ENCODE measurements around the gene FTH1. TPM values are rescaled to one million over a fixed set of nuclear protein-coding genes. Genes with fewer than 3 reads are reported as not detected.
A peak's percentile ranks its signal among the peaks of the same experiment; 100 is the strongest.

The FTH1 gene
- total RNA-seq (1,000 to 10,000 TPM; 3,536 to 5,494 TPM), polyA plus RNA-seq (ENCODE audit: insufficient read length in 6 of 6) (1,000 to 10,000 TPM; 1,788 to 2,123 (median 2,057) TPM)
- long read RNA-seq, donor 1, transcript FTH1-211 (3 exons, 788 nt) = minor isoform, 60 of 1,965 reads
- long read RNA-seq, donor 1, transcript FTH1-201 (4 exons, 1,229 nt) = major isoform, 1,674 of 1,965 reads
- long read RNA-seq, donor 1, transcript FTH1-208 (4 exons, 912 nt) = minor isoform, 12 of 1,965 reads
- long read RNA-seq, donor 1, partial matches to known transcripts = 176 of 1,965 reads
- long read RNA-seq, donor 1, other reads (novel, unspliced or antisense) = 34 of 1,965 reads
- long read RNA-seq, donor 2, transcript FTH1-201 (4 exons, 1,229 nt) = major isoform, 1,262 of 1,524 reads
- long read RNA-seq, donor 2, transcript FTH1-212 (5 exons, 825 nt) = minor isoform, 5 of 1,524 reads
- long read RNA-seq, donor 2, transcript FTH1-211 (3 exons, 788 nt) = minor isoform, 34 of 1,524 reads
- long read RNA-seq, donor 2, transcript FTH1-208 (4 exons, 912 nt) = minor isoform, 7 of 1,524 reads
- long read RNA-seq, donor 2, partial matches to known transcripts = 169 of 1,524 reads
- long read RNA-seq, donor 2, other reads (novel, unspliced or antisense) = 43 of 1,524 reads
- long read RNA-seq, donor 3, transcript FTH1-201 (4 exons, 1,229 nt) = major isoform, 1,127 of 1,211 reads
- long read RNA-seq, donor 3, transcript FTH1-208 (4 exons, 912 nt) = minor isoform, 9 of 1,211 reads
- long read RNA-seq, donor 3, transcript FTH1-211 (3 exons, 788 nt) = minor isoform, 8 of 1,211 reads
- long read RNA-seq, donor 3, partial matches to known transcripts = 57 of 1,211 reads
- long read RNA-seq, donor 3, other reads (novel, unspliced or antisense) = 9 of 1,211 reads
- long read RNA-seq, donor 4, transcript FTH1-211 (3 exons, 788 nt) = minor isoform, 35 of 5,230 reads
- long read RNA-seq, donor 4, transcript FTH1-208 (4 exons, 912 nt) = minor isoform, 8 of 5,230 reads
- long read RNA-seq, donor 4, transcript FTH1-210 (4 exons, 983 nt) = minor isoform, 5 of 5,230 reads
- long read RNA-seq, donor 4, transcript FTH1-201 (4 exons, 1,229 nt) = major isoform, 5,085 of 5,230 reads
- long read RNA-seq, donor 4, partial matches to known transcripts = 60 of 5,230 reads
- long read RNA-seq, donor 4, other reads (novel, unspliced or antisense) = 31 of 5,230 reads
- long read RNA-seq, donor 5, transcript FTH1-211 (3 exons, 788 nt) = minor isoform, 36 of 1,536 reads
- long read RNA-seq, donor 5, transcript FTH1-208 (4 exons, 912 nt) = minor isoform, 12 of 1,536 reads
- long read RNA-seq, donor 5, transcript FTH1-201 (4 exons, 1,229 nt) = major isoform, 1,323 of 1,536 reads
- long read RNA-seq, donor 5, partial matches to known transcripts = 127 of 1,536 reads
- long read RNA-seq, donor 5, other reads (novel, unspliced or antisense) = 34 of 1,536 reads
- long read RNA-seq, donor 6, transcript FTH1-211 (3 exons, 788 nt) = minor isoform, 10 of 945 reads
- long read RNA-seq, donor 6, transcript FTH1-208 (4 exons, 912 nt) = minor isoform, 5 of 945 reads
- long read RNA-seq, donor 6, transcript FTH1-201 (4 exons, 1,229 nt) = major isoform, 858 of 945 reads
- long read RNA-seq, donor 6, partial matches to known transcripts = 64 of 945 reads
- long read RNA-seq, donor 6, other reads (novel, unspliced or antisense) = 7 of 945 reads
- long read RNA-seq, donor 7, transcript FTH1-201 (4 exons, 1,229 nt) = major isoform, 448 of 483 reads
- long read RNA-seq, donor 7, partial matches to known transcripts = 30 of 483 reads
- long read RNA-seq, donor 7, other reads (novel, unspliced or antisense) = 0 of 483 reads
- long read RNA-seq, donor 8, transcript FTH1-211 (3 exons, 788 nt) = minor isoform, 21 of 1,079 reads
- long read RNA-seq, donor 8, transcript FTH1-201 (4 exons, 1,229 nt) = major isoform, 983 of 1,079 reads
- long read RNA-seq, donor 8, partial matches to known transcripts = 66 of 1,079 reads
- long read RNA-seq, donor 8, other reads (novel, unspliced or antisense) = 7 of 1,079 reads
- long read RNA-seq, donor 9, transcript FTH1-201 (4 exons, 1,229 nt) = major isoform, 8 of 8 reads
- long read RNA-seq, donor 9, partial matches to known transcripts = 0 of 8 reads
- long read RNA-seq, donor 9, other reads (novel, unspliced or antisense) = 0 of 8 reads
- long read RNA-seq, donor 10, transcript FTH1-210 (4 exons, 983 nt) = minor isoform, 18 of 14,685 reads
- long read RNA-seq, donor 10, transcript FTH1-211 (3 exons, 788 nt) = minor isoform, 33 of 14,685 reads
- long read RNA-seq, donor 10, transcript FTH1-212 (5 exons, 825 nt) = minor isoform, 19 of 14,685 reads
- long read RNA-seq, donor 10, transcript FTH1-201 (4 exons, 1,229 nt) = major isoform, 14,483 of 14,685 reads
- long read RNA-seq, donor 10, partial matches to known transcripts = 32 of 14,685 reads
- long read RNA-seq, donor 10, other reads (novel, unspliced or antisense) = 80 of 14,685 reads
- long read RNA-seq, donor 11, transcript FTH1-201 (4 exons, 1,229 nt) = major isoform, 2,603 of 3,010 reads
- long read RNA-seq, donor 11, transcript FTH1-208 (4 exons, 912 nt) = minor isoform, 11 of 3,010 reads
- long read RNA-seq, donor 11, transcript FTH1-211 (3 exons, 788 nt) = minor isoform, 26 of 3,010 reads
- long read RNA-seq, donor 11, partial matches to known transcripts = 276 of 3,010 reads
- long read RNA-seq, donor 11, other reads (novel, unspliced or antisense) = 84 of 3,010 reads
- long read RNA-seq, donor 12, transcript FTH1-210 (4 exons, 983 nt) = minor isoform, 5 of 1,084 reads
- long read RNA-seq, donor 12, transcript FTH1-211 (3 exons, 788 nt) = minor isoform, 16 of 1,084 reads
- long read RNA-seq, donor 12, transcript FTH1-201 (4 exons, 1,229 nt) = major isoform, 1,005 of 1,084 reads
- long read RNA-seq, donor 12, partial matches to known transcripts = 47 of 1,084 reads
- long read RNA-seq, donor 12, other reads (novel, unspliced or antisense) = 6 of 1,084 reads

DNA sequence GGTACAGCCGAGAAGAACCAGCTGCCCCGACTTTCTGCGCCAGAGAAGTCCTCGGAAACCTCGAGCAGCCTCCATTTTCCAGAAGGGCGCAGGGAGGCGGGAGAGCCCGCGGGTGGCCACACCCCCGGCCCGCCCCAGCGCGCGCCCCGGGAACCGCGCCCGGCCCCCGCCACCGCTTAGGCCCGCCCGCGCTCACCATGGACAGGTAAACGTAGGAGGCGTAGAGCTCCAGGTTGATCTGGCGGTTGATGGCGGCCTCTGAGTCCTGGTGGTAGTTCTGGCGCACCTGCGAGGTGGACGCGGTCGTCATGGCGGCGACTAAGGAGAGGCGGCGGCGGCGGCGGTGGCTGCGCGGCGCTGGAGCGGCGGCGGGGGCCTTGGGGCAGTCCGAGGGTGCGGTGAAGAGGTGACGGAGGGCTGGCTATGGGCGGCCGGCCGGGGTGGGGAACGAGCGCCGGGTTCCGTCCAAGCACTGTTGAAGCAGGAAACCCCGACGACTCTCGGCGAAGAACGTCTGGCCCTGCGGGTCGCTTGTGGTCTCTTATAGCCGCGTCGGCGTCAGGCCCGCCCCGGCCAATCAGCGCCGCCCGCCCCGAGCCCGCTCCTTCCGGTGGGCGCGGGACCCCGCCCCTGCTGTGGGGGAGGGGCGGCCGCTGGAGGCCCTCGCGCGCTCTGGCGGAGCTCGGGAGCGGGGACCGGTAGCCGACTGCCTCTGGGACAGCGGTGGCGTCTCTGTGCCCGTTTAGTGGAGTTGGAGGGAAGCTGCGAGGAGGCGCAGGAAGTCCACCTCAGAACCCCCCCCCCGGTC lies at the start of gene FTH1:
FTH1 (minus strand) TSS at position 519 of the 808 bp plus-strand sequence; CDS start at position 310, 209 bp downstream.
- peak within 1 kb of the TSS; percentile 84 to 92 for H3K4me3 ChIP-seq
- peak within 1 kb of the TSS; percentile 98 to 99 for H3K27ac ChIP-seq
- TF ChIP-seq, protein P1, sequence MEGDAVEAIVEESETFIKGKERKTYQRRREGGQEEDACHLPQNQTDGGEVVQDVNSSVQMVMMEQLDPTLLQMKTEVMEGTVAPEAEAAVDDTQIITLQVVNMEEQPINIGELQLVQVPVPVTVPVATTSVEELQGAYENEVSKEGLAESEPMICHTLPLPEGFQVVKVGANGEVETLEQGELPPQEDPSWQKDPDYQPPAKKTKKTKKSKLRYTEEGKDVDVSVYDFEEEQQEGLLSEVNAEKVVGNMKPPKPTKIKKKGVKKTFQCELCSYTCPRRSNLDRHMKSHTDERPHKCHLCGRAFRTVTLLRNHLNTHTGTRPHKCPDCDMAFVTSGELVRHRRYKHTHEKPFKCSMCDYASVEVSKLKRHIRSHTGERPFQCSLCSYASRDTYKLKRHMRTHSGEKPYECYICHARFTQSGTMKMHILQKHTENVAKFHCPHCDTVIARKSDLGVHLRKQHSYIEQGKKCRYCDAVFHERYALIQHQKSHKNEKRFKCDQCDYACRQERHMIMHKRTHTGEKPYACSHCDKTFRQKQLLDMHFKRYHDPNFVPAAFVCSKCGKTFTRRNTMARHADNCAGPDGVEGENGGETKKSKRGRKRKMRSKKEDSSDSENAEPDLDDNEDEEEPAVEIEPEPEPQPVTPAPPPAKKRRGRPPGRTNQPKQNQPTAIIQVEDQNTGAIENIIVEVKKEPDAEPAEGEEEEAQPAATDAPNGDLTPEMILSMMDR (IDR thresholded peaks at IDR 0.05) = no peak
- H3K27me3 ChIP-seq = no peaks in the 10 kb centered on the region
- ATAC-seq (peak; percentile 79), DNase-seq (peak; percentile 87 to 96 (median 94))
- intact Hi-C loops (cut with DNase I) = no loop called here
- no peaks in the 10 kb centered on the region for H3K9me3 ChIP-seq
- peaks cover 0 to 40% of the 10 kb centered on the region in 2 donors for H3K36me3 ChIP-seq
- peaks cover 64 to 67% of the 10 kb centered on the region in 2 donors for H3K4me1 ChIP-seq

DNA sequence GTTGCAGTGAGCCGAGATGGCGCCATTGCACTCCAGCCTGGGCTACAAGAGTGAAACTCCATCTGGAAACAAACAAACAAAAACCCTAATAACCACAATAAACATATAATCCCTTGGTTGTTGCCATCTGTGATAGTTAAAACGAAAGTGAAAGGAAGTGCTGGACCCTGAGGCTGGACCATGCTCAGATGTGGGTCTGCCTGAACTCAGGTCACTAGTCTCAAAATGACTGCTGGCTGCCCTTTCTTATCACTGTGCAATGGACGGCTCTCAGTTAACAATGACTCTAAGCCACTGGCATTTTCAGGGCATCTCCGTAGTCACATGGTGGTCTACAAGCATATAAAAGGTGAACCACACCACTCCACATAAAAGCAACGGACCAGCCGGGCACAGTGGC lies 48.2 kb upstream of the FTH1 start:
- intact Hi-C loops (cut with DNase I) = no loop called here
- TF ChIP-seq, protein P1 (IDR thresholded peaks at IDR 0.05) = no peak
- no peak overlapping the region for H3K4me3 ChIP-seq
- no peak overlapping the region for H3K27ac ChIP-seq
- DNase-seq = no peak
- no peaks in the 10 kb centered on the region for H3K36me3 ChIP-seq
- peaks cover 0 to 23% of the 10 kb centered on the region in 2 donors for H3K4me1 ChIP-seq
- no peak for ATAC-seq
- H3K9me3 ChIP-seq = no peaks in the 10 kb centered on the region
- H3K27me3 ChIP-seq = no peaks in the 10 kb centered on the region

Measured in left lung (tissue), 14 donors.